ENCODE results near the gene TIPARP.

GRCh38 chr3:156673732-156674045 lies 701 bp upstream of the TIPARP start:
- TF ChIP-seq ZBTB48 (tag by site-specific recombination; IDR thresholded peaks at IDR 0.05) (no peak), ZIC2 (tag by site-specific recombination; IDR thresholded peaks at IDR 0.05) (no peak), ZNF114 (tag by site-specific recombination; IDR thresholded peaks at IDR 0.05) (no peak), ZNF302 (tag by site-specific recombination; IDR thresholded peaks at IDR 0.05; ENCODE audit: low read depth) (no peak), CTCF (tag by site-specific recombination; IDR thresholded peaks at IDR 0.05) (no peak), ZNF274 (IDR thresholded peaks at IDR 0.05; ENCODE audit: low read length) (no peak), ZNF274 (tag by site-specific recombination; IDR thresholded peaks at IDR 0.05; ENCODE audit: borderline replicate concordance) (no peak), ZNF621 (tag by site-specific recombination; IDR thresholded peaks at IDR 0.05) (no peak), YY1 (tag by site-specific recombination; IDR thresholded peaks at IDR 0.05) (no peak), ZBTB1 (tag by site-specific recombination; IDR thresholded peaks at IDR 0.05) (no peak), ZNF416 (tag by site-specific recombination; IDR thresholded peaks at IDR 0.05) (no peak), SETDB1 (IDR thresholded peaks at IDR 0.05; ENCODE audit: insufficient read length, low read length) (peak; percentile 16), BCL6B (tag by site-specific recombination; IDR thresholded peaks at IDR 0.05) (no peak), ZNF221 (tag by site-specific recombination; IDR thresholded peaks at IDR 0.05; ENCODE audit: borderline replicate concordance) (no peak), ZNF350 (tag by site-specific recombination; IDR thresholded peaks at IDR 0.05) (no peak)

Measured in HEK293 (cell line).